SU-DHL-6 (cell line): ENCODE data around the gene SCTR.

ENCODE experiments used
- CTCF ChIP-seq: fragments of 200-600 bp; sonication (generic); IDR thresholded peaks from one replicate; pipeline ENCODE4 v1.5.1; 2017; ENCODE audit warnings: antibody characterized with exemption, mild to moderate bottlenecking, low read length, moderate library complexity; ENCODE audit not compliant: insufficient read depth, poor library complexity, severe bottlenecking
- EZH2phosphoT487 ChIP-seq: fragments of 200-600 bp; sonication (generic), shearing (Covaris generic); conservative IDR thresholded peaks from 2 replicates; pipeline ENCODE4 v1.6.1; 2018; ENCODE audit warnings: mild to moderate bottlenecking, antibody characterized with exemption, low read length, moderate library complexity, mixed read lengths

GRCh38 chr2:119463990-119464389, 60.3 kb downstream of the SCTR start:
- no peak for TF ChIP-seq EZH2phosphoT487
- no peak for TF ChIP-seq CTCF
